ENCODE data around the gene S100A16. TPM values are rescaled to one million over a fixed set of nuclear protein-coding genes. Genes with fewer than 3 reads are reported as not detected.

S100A16 gene
- total RNA-seq, 5 donors from 2014 or later (not counting 1 experiment from before 2014, with no cell fraction given) = 0.53 to 1.0 (median 0.82) TPM; not detected in 2

GRCh38 chr1:153626904-153627714 is 14.2 kb upstream of the S100A16 start, which contains the start of gene S100A13:
TSS of gene S100A13 (minus strand) at chr1:153627505. CDS start at chr1:153626472, 1,033 bp downstream.
- H3K9me3 ChIP-seq = no peaks in the 10 kb centered on the region
- H3K27ac Mint-ChIP-seq = no peak within 1 kb of the TSS
- CTCF ChIA-PET = no interaction called here
- H3K9me3 Mint-ChIP-seq = no peaks in the 10 kb centered on the region
- WGBS (ENCODE audit: insufficient coverage) = 63% methylated on average over 19 of the region's 28 CpGs
- no peak for ATAC-seq (replicated peaks in 1 of 4)
- peaks cover 3 to 5% (median 3%) of the 10 kb centered on the region in 3 donors for H3K4me1 Mint-ChIP-seq
- peak in 1 of 35 experiments; percentile 12 for DNase-seq
- H3K27me3 ChIP-seq (replicated peaks in 1 of 2; ENCODE audit: control insufficient read depth in 2 of 2, extremely low read depth in 1 of 2, insufficient read depth in 2 of 2, low read length in 1 of 2) = peaks cover 0 to 24% of the 10 kb centered on the region in 2 experiments
- H3K4me1 ChIP-seq (ENCODE audit: control insufficient read depth in 1 of 2, extremely low read depth in 1 of 2, insufficient read depth in 2 of 2, low read length in 2 of 2) = peaks cover 0 to 5% of the 10 kb centered on the region in 2 experiments
- no peak within 1 kb of the TSS for H3K4me3 ChIP-seq (ENCODE audit: control insufficient read depth in 1 of 2, extremely low read depth in 1 of 2, low read length in 1 of 2)
- peaks cover 7 to 12% of the 10 kb centered on the region in 2 donors for H3K27me3 Mint-ChIP-seq
- H3K36me3 ChIP-seq (ENCODE audit: control insufficient read depth in 2 of 2, extremely low read depth in 1 of 2, insufficient read depth in 1 of 2, low read length in 1 of 2) = no peaks in the 10 kb centered on the region
- POLR2A ChIA-PET = no interaction called here
- peak within 1 kb of the TSS in 1 of 3 donors; percentile 30 for H3K4me3 Mint-ChIP-seq
- no peaks in the 10 kb centered on the region for H3K36me3 Mint-ChIP-seq
- H3K27ac ChIP-seq (ENCODE audit: low read length) = no peak within 1 kb of the TSS

- ChIA-PET POLR2A (no interaction called here), CTCF (no interaction called here)
- WGBS (ENCODE audit: insufficient coverage) = no CpG with 5 or more reads among the region's 3 CpGs
- no peak for DNase-seq
- no peaks in the 10 kb centered on the region for H3K9me3 ChIP-seq
- Mint-ChIP-seq H3K27me3 (peaks cover 7 to 12% of the 10 kb centered on the region in 2 donors), H3K4me1 (peaks cover 3 to 5% (median 3%) of the 10 kb centered on the region in 3 donors), H3K27ac (no peak overlapping the region), H3K9me3 (no peaks in the 10 kb centered on the region), H3K36me3 (no peaks in the 10 kb centered on the region), H3K4me3 (no peak overlapping the region)
- no peak overlapping the region for H3K27ac ChIP-seq (ENCODE audit: low read length)
- H3K4me1 ChIP-seq (ENCODE audit: control insufficient read depth in 1 of 2, extremely low read depth in 1 of 2, insufficient read depth in 2 of 2, low read length in 2 of 2) = peaks cover 0 to 5% of the 10 kb centered on the region in 2 experiments
- H3K36me3 ChIP-seq (ENCODE audit: control insufficient read depth in 2 of 2, extremely low read depth in 1 of 2, insufficient read depth in 1 of 2, low read length in 1 of 2) = no peaks in the 10 kb centered on the region
- peaks cover 0 to 24% of the 10 kb centered on the region in 2 experiments for H3K27me3 ChIP-seq (replicated peaks in 1 of 2; ENCODE audit: control insufficient read depth in 2 of 2, extremely low read depth in 1 of 2, insufficient read depth in 2 of 2, low read length in 1 of 2)
- ATAC-seq (replicated peaks in 1 of 4) = no peak
- H3K4me3 ChIP-seq (ENCODE audit: control insufficient read depth in 1 of 2, extremely low read depth in 1 of 2, low read length in 1 of 2) = no peak overlapping the region
These were observed 13.6 kb upstream of the S100A16 start for GRCh38 chr1:153626477-153626903.

- ChIA-PET CTCF (no interaction called here), POLR2A (no interaction called here)
- H3K27ac ChIP-seq (ENCODE audit: low read length) = no peak overlapping the region
- no peaks in the 10 kb centered on the region for H3K36me3 Mint-ChIP-seq
- no peaks in the 10 kb centered on the region for H3K9me3 ChIP-seq
- ATAC-seq (replicated peaks in 1 of 4) (no peak), DNase-seq (no peak)
- peaks cover 0 to 5% of the 10 kb centered on the region in 2 experiments for H3K4me1 ChIP-seq (ENCODE audit: control insufficient read depth in 1 of 2, extremely low read depth in 1 of 2, insufficient read depth in 2 of 2, low read length in 2 of 2)
- H3K27me3 Mint-ChIP-seq = peaks cover 7 to 12% of the 10 kb centered on the region in 2 donors
- no peak overlapping the region for H3K4me3 Mint-ChIP-seq
- no peak overlapping the region for H3K27ac Mint-ChIP-seq
- no peaks in the 10 kb centered on the region for H3K36me3 ChIP-seq (ENCODE audit: control insufficient read depth in 2 of 2, extremely low read depth in 1 of 2, insufficient read depth in 1 of 2, low read length in 1 of 2)
- WGBS (ENCODE audit: insufficient coverage) = 92% methylated on average over 7 of the region's 10 CpGs
- no peaks in the 10 kb centered on the region for H3K9me3 Mint-ChIP-seq
- peaks cover 0 to 24% of the 10 kb centered on the region in 2 experiments for H3K27me3 ChIP-seq (replicated peaks in 1 of 2; ENCODE audit: control insufficient read depth in 2 of 2, extremely low read depth in 1 of 2, insufficient read depth in 2 of 2, low read length in 1 of 2)
- peaks cover 3 to 5% (median 3%) of the 10 kb centered on the region in 3 donors for H3K4me1 Mint-ChIP-seq
- no peak overlapping the region for H3K4me3 ChIP-seq (ENCODE audit: control insufficient read depth in 1 of 2, extremely low read depth in 1 of 2, low read length in 1 of 2)
These were observed 12.2 kb upstream of the S100A16 start for GRCh38 chr1:153624965-153625611.

- peaks cover 0 to 23% of the 10 kb centered on the region in 2 experiments for H3K27me3 ChIP-seq (replicated peaks in 1 of 2; ENCODE audit: control insufficient read depth in 2 of 2, extremely low read depth in 1 of 2, insufficient read depth in 2 of 2, low read length in 1 of 2)
- peaks cover 7 to 12% of the 10 kb centered on the region in 2 donors for H3K27me3 Mint-ChIP-seq
- 83% methylated on average over 6 of the region's 7 CpGs for WGBS (ENCODE audit: insufficient coverage)
- CTCF ChIA-PET = no interaction called here
- ATAC-seq (replicated peaks in 1 of 4) (no peak), DNase-seq (no peak)
- no peak overlapping the region for H3K4me3 ChIP-seq (ENCODE audit: control insufficient read depth in 1 of 2, extremely low read depth in 1 of 2, low read length in 1 of 2)
- no peaks in the 10 kb centered on the region for H3K36me3 ChIP-seq (ENCODE audit: control insufficient read depth in 2 of 2, extremely low read depth in 1 of 2, insufficient read depth in 1 of 2, low read length in 1 of 2)
- no peak overlapping the region for H3K4me3 Mint-ChIP-seq
- H3K27ac Mint-ChIP-seq = no peak overlapping the region
- POLR2A ChIA-PET = no interaction called here
- H3K36me3 Mint-ChIP-seq = no peaks in the 10 kb centered on the region
- peaks cover 0 to 5% of the 10 kb centered on the region in 2 experiments for H3K4me1 ChIP-seq (ENCODE audit: control insufficient read depth in 1 of 2, extremely low read depth in 1 of 2, insufficient read depth in 2 of 2, low read length in 2 of 2)
- no peaks in the 10 kb centered on the region for H3K9me3 Mint-ChIP-seq
- no peak overlapping the region for H3K27ac ChIP-seq (ENCODE audit: low read length)
- H3K4me1 Mint-ChIP-seq = peaks cover 3 to 5% (median 3%) of the 10 kb centered on the region in 3 donors
- no peaks in the 10 kb centered on the region for H3K9me3 ChIP-seq
These were observed 10.2 kb upstream of the S100A16 start for GRCh38 chr1:153623101-153623500.

DNA sequence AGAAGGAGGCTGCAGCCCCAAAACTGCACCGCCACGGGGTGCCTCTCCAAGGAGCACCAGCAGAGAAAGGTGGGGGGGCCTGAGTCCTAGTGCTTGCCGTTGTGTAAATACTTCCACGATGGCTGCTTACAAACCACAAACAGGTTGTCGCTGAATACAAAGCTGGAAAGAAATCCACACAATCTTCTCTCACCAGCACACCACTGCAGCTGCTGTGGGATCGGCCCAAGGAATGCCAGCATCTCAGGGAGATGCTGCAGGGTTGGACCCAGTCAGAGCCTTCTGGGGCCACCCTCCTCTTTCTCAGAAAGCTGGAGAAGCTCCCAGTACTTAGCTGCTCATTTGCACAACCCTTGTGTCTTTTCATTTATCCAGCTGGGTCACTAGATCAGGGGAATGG is 6.2 kb upstream of the S100A16 start:
- Mint-ChIP-seq H3K9me3 (no peaks in the 10 kb centered on the region), H3K4me3 (no peak overlapping the region), H3K27ac (no peak overlapping the region), H3K27me3 (no peaks in the 10 kb centered on the region), H3K36me3 (no peaks in the 10 kb centered on the region), H3K4me1 (peaks cover 5 to 7% (median 5%) of the 10 kb centered on the region in 3 donors)
- 90% methylated on average over 6 of the region's 6 CpGs for WGBS (ENCODE audit: insufficient coverage)
- no peaks in the 10 kb centered on the region for H3K9me3 ChIP-seq
- DNase-seq = no peak
- peaks cover 0 to 19% of the 10 kb centered on the region in 2 experiments for H3K27me3 ChIP-seq (replicated peaks in 1 of 2; ENCODE audit: control insufficient read depth in 2 of 2, extremely low read depth in 1 of 2, insufficient read depth in 2 of 2, low read length in 1 of 2)
- ChIA-PET POLR2A (interaction anchor here in 1 of 2 donors (0.5 kb wide), 1 partner anchor 103 kb away, joined by 9 read pairs; no protein-coding TSS in a partner anchor), CTCF (interaction anchor here in 1 of 2 donors (0.6 kb wide), 1 partner anchor 17 kb away, joined by 5 read pairs; no protein-coding TSS in a partner anchor)
- no peak overlapping the region for H3K27ac ChIP-seq (ENCODE audit: low read length)
- H3K36me3 ChIP-seq (ENCODE audit: control insufficient read depth in 2 of 2, extremely low read depth in 1 of 2, insufficient read depth in 1 of 2, low read length in 1 of 2) = no peaks in the 10 kb centered on the region
- ATAC-seq (replicated peaks in 1 of 4) = no peak
- no peak overlapping the region for H3K4me3 ChIP-seq (ENCODE audit: control insufficient read depth in 1 of 2, extremely low read depth in 1 of 2, low read length in 1 of 2)
- H3K4me1 ChIP-seq (ENCODE audit: control insufficient read depth in 1 of 2, extremely low read depth in 1 of 2, insufficient read depth in 2 of 2, low read length in 2 of 2) = peaks cover 0 to 6% of the 10 kb centered on the region in 2 experiments

- Histone ChIP-seq H3K4me3 (ENCODE audit: control insufficient read depth in 1 of 2, extremely low read depth in 1 of 2, low read length in 1 of 2) (no peak overlapping the region), H3K36me3 (ENCODE audit: control insufficient read depth in 2 of 2, extremely low read depth in 1 of 2, insufficient read depth in 1 of 2, low read length in 1 of 2) (no peaks in the 10 kb centered on the region), H3K27me3 (replicated peaks in 1 of 2; ENCODE audit: control insufficient read depth in 2 of 2, extremely low read depth in 1 of 2, insufficient read depth in 2 of 2, low read length in 1 of 2) (peaks cover 0 to 20% of the 10 kb centered on the region in 2 experiments), H3K4me1 (ENCODE audit: control insufficient read depth in 1 of 2, extremely low read depth in 1 of 2, insufficient read depth in 2 of 2, low read length in 2 of 2) (peaks cover 0 to 6% of the 10 kb centered on the region in 2 experiments), H3K27ac (ENCODE audit: low read length) (no peak overlapping the region), H3K9me3 (no peaks in the 10 kb centered on the region)
- ChIA-PET CTCF (interaction anchor here in 1 of 2 donors (1.3 kb wide), 1 partner anchor 107 kb away, joined by 4 read pairs; no protein-coding TSS in a partner anchor), POLR2A (no interaction called here)
- ATAC-seq (replicated peaks in 1 of 4) = peak in 2 of 4 experiments; percentile 82 to 94
- Mint-ChIP-seq H3K9me3 (no peaks in the 10 kb centered on the region), H3K4me3 (no peak overlapping the region), H3K27me3 (no peaks in the 10 kb centered on the region), H3K27ac (no peak overlapping the region), H3K36me3 (no peaks in the 10 kb centered on the region), H3K4me1 (peaks cover 5 to 7% (median 5%) of the 10 kb centered on the region in 3 donors)
- peak in 28 of 35 experiments; percentile 7 to 76 (median 55) for DNase-seq
- 9% methylated on average over 3 of the region's 6 CpGs for WGBS (ENCODE audit: insufficient coverage)
These were observed 4.7 kb upstream of the S100A16 start for GRCh38 chr1:153617663-153618062.

All from T-cell (primary cell).